PC-3 (cell line): ENCODE data around the gene AMPD3. TPM values are rescaled to one million over a fixed set of nuclear protein-coding genes. Genes with fewer than 3 reads are reported as not detected.

Experiments used
- ATAC-seq: fragments of 200-7000 bp; cut with Tn5 transposase; 2 replicates; pipeline ENCODE4 v1.9.1; 2020; ENCODE audit warnings: mild to moderate bottlenecking, moderate library complexity
- BruUV-seq: library from RNA; stranded (reverse); fragments of 400-500 nt; replicated peaks from 2 replicates; lab custom pipeline; 2021; lab: Mats Ljungman, UMichigan
- CTCF ChIA-PET: fragments of 300-600 bp; sonication (Branson Sonifier 250); formaldehyde crosslinking; loops from one replicate; lab custom pipeline; 2022; ENCODE audit warnings: antibody characterized with exemption; lab: Charles Lee
- POLR2A ChIA-PET: fragments of 300-600 bp; sonication (Branson Sonifier 250); formaldehyde crosslinking; loops from one replicate; lab custom pipeline; 2022; ENCODE audit warnings: antibody characterized with exemption; ENCODE audit not compliant: unreplicated experiment; lab: Charles Lee
- DNase-seq: peaks from one replicate; pipeline ENCODE4 v3.0.0-alpha.2; 2015
- H2AFZ ChIP-seq: fragments of 300-600 bp; sonication (generic); 2 replicates; pipeline ENCODE4 v1.6.0; 2016; ENCODE audit warnings: antibody characterized with exemption, low read length
- H3F3A ChIP-seq: fragments of 300-600 bp; sonication (generic); one replicate; pipeline ENCODE4 v1.6.0; 2017; ENCODE audit warnings: antibody characterized with exemption, low read length, control low read depth, mild to moderate bottlenecking; ENCODE audit not compliant: unreplicated experiment
- H3K27ac ChIP-seq: fragments of 300-600 bp; sonication (generic); 2 replicates; pipeline ENCODE4 v1.5.1; 2016; ENCODE audit warnings: mild to moderate bottlenecking, low read length
- H3K27me3 ChIP-seq: fragments of 300-600 bp; sonication (generic); 2 replicates; pipeline ENCODE4 v1.6.1; 2016; ENCODE audit warnings: low read length, mixed read lengths
- H3K36me3 ChIP-seq: fragments of 300-600 bp; sonication (generic); 2 replicates; pipeline ENCODE4 v1.6.1; 2016; ENCODE audit warnings: low read depth, mixed run types, low read length, mixed read lengths
- H3K4me1 ChIP-seq: fragments of 300-600 bp; sonication (generic); 2 replicates; pipeline ENCODE4 v1.5.1; 2016; ENCODE audit warnings: low read length; ENCODE audit not compliant: insufficient read depth
- H3K4me2 ChIP-seq: fragments of 300-600 bp; sonication (generic); 2 replicates; pipeline ENCODE4 v1.6.0; 2016; ENCODE audit warnings: low read length
- H3K4me3 ChIP-seq: fragments of 300-600 bp; sonication (generic); 2 replicates; pipeline ENCODE4 v1.5.1; 2016; ENCODE audit warnings: mild to moderate bottlenecking, low read length, mixed read lengths
- H3K79me2 ChIP-seq: fragments of 300-600 bp; sonication (generic); 2 replicates; pipeline ENCODE4 v1.6.1; 2017; ENCODE audit warnings: low read length, mixed read lengths
- H3K9ac ChIP-seq: fragments of 300-600 bp; sonication (generic); 2 replicates; pipeline ENCODE4 v1.6.0; 2016; ENCODE audit warnings: mild to moderate bottlenecking, low read length
- H3K9me2 ChIP-seq: fragments of 300-600 bp; sonication (generic); replicated peaks from 2 replicates; pipeline ENCODE4 v1.6.1; 2016; ENCODE audit warnings: mixed run types, low read length, mixed read lengths
- H3K9me3 ChIP-seq: fragments of 300-600 bp; sonication (generic); 2 replicates; pipeline ENCODE4 v1.6.1; 2016; ENCODE audit warnings: low read length, mixed read lengths
- H4K20me1 ChIP-seq: fragments of 300-600 bp; sonication (generic); 2 replicates; pipeline ENCODE4 v1.6.1; 2016; ENCODE audit warnings: low read length, mixed read lengths
- EZH2 ChIP-seq: fragments of 300-600 bp; sonication (generic); IDR thresholded peaks from one replicate; pipeline ENCODE4 v1.6.1; 2017; ENCODE audit warnings: antibody characterized with exemption, mild to moderate bottlenecking, low read length; ENCODE audit not compliant: unreplicated experiment
- EZH2phosphoT487 ChIP-seq: fragments of 300-600 bp; sonication (generic); IDR thresholded peaks from 2 replicates; pipeline ENCODE4 v1.6.1; 2018; ENCODE audit warnings: mild to moderate bottlenecking, antibody characterized with exemption, low read length, borderline replicate concordance
- intact Hi-C: fragments of 100-400 bp; cut with micrococcal nuclease; formaldehyde crosslinking; loops from 2 replicates; pipeline ENCODE4 v1.9.0; 2023
- total RNA-seq: library from RNA; depleted of rRNA; stranded (reverse); fragments of >200 nt; gene quantifications from 2 replicates; pipeline ENCODE4 v1.2.3, GENCODE V29; 2014
- TF ChIP-seq, protein P1 (sequence below): fragments of 300-600 bp; sonication (generic); conservative IDR thresholded peaks from 2 replicates; pipeline ENCODE4 v1.5.1; 2017; ENCODE audit warnings: antibody characterized with exemption, low read depth, mild to moderate bottlenecking, low read length

AMPD3 gene
- total RNA-seq, 1 experiment from 2014 or later, result 11.8 TPM

DNA sequence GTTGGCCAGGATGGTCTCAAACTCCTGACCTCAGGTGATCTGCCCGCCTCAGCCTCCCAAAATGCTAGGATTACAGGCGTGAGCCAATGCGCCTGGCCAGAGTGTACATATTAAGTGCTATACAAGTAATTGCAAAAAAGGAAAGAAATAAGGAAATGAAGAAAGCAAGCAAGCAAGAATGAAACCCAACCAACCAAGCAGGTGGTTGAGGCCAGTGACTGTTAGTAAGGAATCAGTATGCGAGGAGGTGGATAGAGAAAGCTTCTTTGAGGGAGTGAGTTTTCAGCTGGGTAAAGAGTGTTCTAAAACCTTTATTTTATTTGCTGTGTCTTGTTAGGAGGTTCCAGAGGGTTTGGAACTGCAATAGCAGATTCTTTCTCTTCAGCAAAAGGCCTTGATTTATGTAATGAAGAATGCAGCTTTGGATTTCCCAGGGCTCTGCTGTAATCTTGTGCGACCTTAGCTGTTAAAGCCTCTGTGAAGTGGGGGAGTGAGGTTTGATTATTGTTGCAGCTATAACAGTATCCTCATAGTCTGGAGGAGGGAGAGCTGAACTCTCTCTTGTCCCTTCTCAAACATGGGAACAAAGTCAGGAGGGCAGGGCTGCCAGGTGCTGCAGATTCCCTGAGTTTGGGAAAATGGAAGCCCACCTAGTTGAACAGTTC lies 5.7 kb downstream of the AMPD3 start:
- BruUV-seq, result no TSS peak
- H3K4me1 ChIP-seq, result peaks cover 18% of the 10 kb centered on the region
- H3K27me3 ChIP-seq, result no peaks in the 10 kb centered on the region
- no peak for DNase-seq
- no peak for ATAC-seq
- intact Hi-C loops, result no loop called here
- ChIA-PET CTCF (no interaction called here), POLR2A (no interaction called here)
- H3K9me2 ChIP-seq, result no peaks in the 10 kb centered on the region
- H3K4me3 ChIP-seq, result no peak overlapping the region
- no peak overlapping the region for H3K27ac ChIP-seq
- peaks cover 8% of the 10 kb centered on the region; the same call in 1 of the 2 replicates for H4K20me1 ChIP-seq
- no peak overlapping the region for H3K9ac ChIP-seq
- peaks cover 37% of the 10 kb centered on the region for H3K79me2 ChIP-seq
- TF ChIP-seq EZH2phosphoT487 (no peak), EZH2 (no peak)
- TF ChIP-seq, protein P1, sequence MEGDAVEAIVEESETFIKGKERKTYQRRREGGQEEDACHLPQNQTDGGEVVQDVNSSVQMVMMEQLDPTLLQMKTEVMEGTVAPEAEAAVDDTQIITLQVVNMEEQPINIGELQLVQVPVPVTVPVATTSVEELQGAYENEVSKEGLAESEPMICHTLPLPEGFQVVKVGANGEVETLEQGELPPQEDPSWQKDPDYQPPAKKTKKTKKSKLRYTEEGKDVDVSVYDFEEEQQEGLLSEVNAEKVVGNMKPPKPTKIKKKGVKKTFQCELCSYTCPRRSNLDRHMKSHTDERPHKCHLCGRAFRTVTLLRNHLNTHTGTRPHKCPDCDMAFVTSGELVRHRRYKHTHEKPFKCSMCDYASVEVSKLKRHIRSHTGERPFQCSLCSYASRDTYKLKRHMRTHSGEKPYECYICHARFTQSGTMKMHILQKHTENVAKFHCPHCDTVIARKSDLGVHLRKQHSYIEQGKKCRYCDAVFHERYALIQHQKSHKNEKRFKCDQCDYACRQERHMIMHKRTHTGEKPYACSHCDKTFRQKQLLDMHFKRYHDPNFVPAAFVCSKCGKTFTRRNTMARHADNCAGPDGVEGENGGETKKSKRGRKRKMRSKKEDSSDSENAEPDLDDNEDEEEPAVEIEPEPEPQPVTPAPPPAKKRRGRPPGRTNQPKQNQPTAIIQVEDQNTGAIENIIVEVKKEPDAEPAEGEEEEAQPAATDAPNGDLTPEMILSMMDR, result no peak
- no peak overlapping the region for H2AFZ ChIP-seq
- H3K4me2 ChIP-seq, result no peak overlapping the region
- H3K9me3 ChIP-seq, result no peaks in the 10 kb centered on the region
- H3F3A ChIP-seq, result no peaks in the 10 kb centered on the region
- H3K36me3 ChIP-seq, result peaks cover 34% of the 10 kb centered on the region

DNA sequence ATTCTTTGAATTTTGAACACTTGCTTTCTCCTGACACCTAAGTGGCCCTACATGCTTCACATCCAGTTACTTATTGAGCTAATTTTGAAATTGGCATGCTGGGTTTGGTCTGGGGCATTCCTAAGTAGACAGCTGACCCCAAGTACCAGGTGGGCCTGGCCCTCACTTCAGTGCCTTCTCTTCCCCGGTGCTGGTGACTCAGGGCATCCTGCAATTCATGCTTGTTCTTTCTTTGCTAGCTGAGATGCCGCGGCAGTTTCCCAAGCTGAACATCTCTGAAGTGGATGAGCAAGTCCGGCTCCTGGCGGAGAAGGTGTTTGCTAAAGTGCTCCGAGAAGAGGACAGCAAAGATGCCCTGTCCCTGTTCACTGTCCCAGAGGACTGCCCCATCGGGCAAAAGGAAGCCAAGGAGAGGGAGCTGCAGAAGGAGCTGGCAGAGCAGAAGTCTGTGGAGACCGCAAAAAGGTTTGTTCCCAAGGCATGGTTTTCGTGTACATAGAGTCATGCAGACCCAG lies 6.3 kb downstream of the AMPD3 start:
- ATAC-seq, result no peak
- peaks cover 8% of the 10 kb centered on the region; the same call in 1 of the 2 replicates for H4K20me1 ChIP-seq
- BruUV-seq, result no TSS peak
- no peak overlapping the region for H3K27ac ChIP-seq
- no peak overlapping the region for H3K4me3 ChIP-seq
- peaks cover 12% of the 10 kb centered on the region for H3K4me1 ChIP-seq
- H3K9me2 ChIP-seq, result no peaks in the 10 kb centered on the region
- no peak for TF ChIP-seq EZH2
- TF ChIP-seq, protein P1, result no peak
- no peak for TF ChIP-seq EZH2phosphoT487
- intact Hi-C loops, result no loop called here
- H3K4me2 ChIP-seq, result no peak overlapping the region
- no peaks in the 10 kb centered on the region for H3K27me3 ChIP-seq
- no peaks in the 10 kb centered on the region for H3K9me3 ChIP-seq
- peaks cover 34% of the 10 kb centered on the region for H3K36me3 ChIP-seq
- no peak overlapping the region for H3K9ac ChIP-seq
- POLR2A ChIA-PET, result no interaction called here
- H3K79me2 ChIP-seq, result peaks cover 34% of the 10 kb centered on the region
- no peak overlapping the region for H2AFZ ChIP-seq
- H3F3A ChIP-seq, result no peaks in the 10 kb centered on the region
- no peak for DNase-seq
- CTCF ChIA-PET, result no interaction called here

DNA sequence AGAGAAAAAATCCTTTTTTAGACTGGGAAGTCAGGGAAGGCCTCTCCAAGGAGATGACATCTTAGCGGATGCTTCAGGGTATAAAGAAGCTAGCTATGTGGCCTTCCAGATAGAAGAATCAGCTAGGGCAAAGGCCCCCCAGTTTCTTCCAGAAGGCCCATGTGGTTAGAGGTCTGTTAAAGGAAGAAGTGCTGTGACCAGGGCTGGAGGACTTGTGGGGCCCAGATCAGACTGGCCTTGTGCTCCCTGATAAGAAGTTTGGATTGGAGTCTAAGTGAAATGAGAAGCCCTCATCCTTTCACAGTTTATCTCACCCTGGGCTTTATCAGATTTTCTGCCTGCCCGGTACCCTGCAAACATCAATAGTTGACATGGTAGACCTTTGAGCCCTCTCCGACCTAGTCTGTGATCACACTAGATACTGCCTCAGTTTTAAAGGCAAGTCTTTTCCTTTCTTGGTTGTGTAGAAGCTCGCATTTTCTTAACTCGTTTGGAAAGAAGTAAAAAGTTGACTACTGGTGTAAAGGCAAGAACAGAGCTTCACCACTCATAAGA lies 7.8 kb downstream of the AMPD3 start:
- Histone ChIP-seq H3K27me3 (no peaks in the 10 kb centered on the region), H3K79me2 (peaks cover 19% of the 10 kb centered on the region), H3K9me3 (no peaks in the 10 kb centered on the region), H4K20me1 (no peaks in the 10 kb centered on the region), H3K9me2 (no peaks in the 10 kb centered on the region), H3K36me3 (peaks cover 34% of the 10 kb centered on the region), H3F3A (no peaks in the 10 kb centered on the region), H3K27ac (no peak overlapping the region), H2AFZ (no peak overlapping the region), H3K4me2 (no peak overlapping the region), H3K4me3 (no peak overlapping the region), H3K4me1 (no peaks in the 10 kb centered on the region), H3K9ac (no peak overlapping the region)
- CTCF ChIA-PET, result no interaction called here
- intact Hi-C loops, result no loop called here
- POLR2A ChIA-PET, result no interaction called here
- no peak for DNase-seq
- BruUV-seq, result no TSS peak
- TF ChIP-seq EZH2phosphoT487 (no peak), EZH2 (no peak)
- TF ChIP-seq, protein P1, result no peak
- ATAC-seq, result no peak
